Measurements from ENCODE around the gene SLX4IP.
A peak's percentile ranks its signal among the peaks of the same experiment; 100 is the strongest.

Gene SLX4IP

GRCh38 chr20:10647471-10647870 lies 212.4 kb downstream of the SLX4IP start:
- DNase-seq (ENCODE audit: low read depth), result peak; percentile 54
- H3K4me3 ChIP-seq (ENCODE audit: low read depth, low read length), result no peak overlapping the region
- TF ChIP-seq CTCF (IDR thresholded peaks at IDR 0.05; ENCODE audit: insufficient read depth, low read depth, low read length, missing control alignments), result peak; percentile 36

GRCh38 chr20:10647909-10648308 lies 212.8 kb downstream of the SLX4IP start:
- TF ChIP-seq CTCF (IDR thresholded peaks at IDR 0.05; ENCODE audit: insufficient read depth, low read depth, low read length, missing control alignments), result no peak
- DNase-seq (ENCODE audit: low read depth), result no peak
- no peak overlapping the region for H3K4me3 ChIP-seq (ENCODE audit: low read depth, low read length)

- peak; percentile 54 for DNase-seq (ENCODE audit: low read depth)
- no peak for TF ChIP-seq CTCF (IDR thresholded peaks at IDR 0.05; ENCODE audit: insufficient read depth, low read depth, low read length, missing control alignments)
- no peak overlapping the region for H3K4me3 ChIP-seq (ENCODE audit: low read depth, low read length)
Observed at GRCh38 chr20:10648651-10649050, 213.5 kb downstream of the SLX4IP start.

GRCh38 chr20:10649080-10649796 lies 214.1 kb downstream of the SLX4IP start:
- no peak for TF ChIP-seq CTCF (IDR thresholded peaks at IDR 0.05; ENCODE audit: insufficient read depth, low read depth, low read length, missing control alignments)
- H3K4me3 ChIP-seq (ENCODE audit: low read depth, low read length), result no peak overlapping the region
- DNase-seq (ENCODE audit: low read depth), result peak; percentile 35

GRCh38 chr20:10649797-10650160 lies 214.7 kb downstream of the SLX4IP start:
- DNase-seq (ENCODE audit: low read depth), result no peak
- no peak for TF ChIP-seq CTCF (IDR thresholded peaks at IDR 0.05; ENCODE audit: insufficient read depth, low read depth, low read length, missing control alignments)
- no peak overlapping the region for H3K4me3 ChIP-seq (ENCODE audit: low read depth, low read length)

GRCh38 chr20:10651227-10651990 lies 216.3 kb downstream of the SLX4IP start:
- no peak overlapping the region for H3K4me3 ChIP-seq (ENCODE audit: low read depth, low read length)
- no peak for DNase-seq (ENCODE audit: low read depth)
- TF ChIP-seq CTCF (IDR thresholded peaks at IDR 0.05; ENCODE audit: insufficient read depth, low read depth, low read length, missing control alignments), result no peak

Data from GM12865 (cell line).